HEK293 (cell line): ENCODE results near the gene BRPF1.

Experiments used
- CTCF ChIA-PET: fragments of 350-600 bp; formaldehyde crosslinking; extraction: SDS; loops from one replicate; lab custom pipeline; 2021; ENCODE audit warnings: antibody characterized with exemption; lab: Yijun Ruan, JAX
- POLR2A ChIA-PET: fragments of 300-600 bp; formaldehyde crosslinking; extraction: SDS; loops from one replicate; lab custom pipeline; 2020; ENCODE audit warnings: antibody characterized with exemption, inconsistent platforms; lab: Yijun Ruan, JAX
- H3K27ac ChIP-seq: fragments of 200-500 bp; sonication (Bioruptor generic); 2 replicates; pipeline ENCODE4 v1.5.1; 2014; ENCODE audit warnings: low read depth, low read length, control low read depth, inconsistent platforms; ENCODE audit errors: extremely low read depth
- H3K36me3 ChIP-seq, 2 experiments: fragments of 200-500 bp in 1 of 2; sonication (Bioruptor generic) in 1 of 2; 1 replicate in 1 of 2; 2 replicates in 1 of 2; pipeline ENCODE4 v1.5.1; 2014 to 2017; ENCODE audit warnings: inconsistent platforms in 2 of 2, low read length in 2 of 2; ENCODE audit not compliant: control insufficient read depth in 2 of 2, insufficient read depth in 1 of 2
- H3K4me1 ChIP-seq: fragments of 200-500 bp; sonication (Bioruptor generic); 2 replicates; pipeline ENCODE4 v1.5.1; 2014; ENCODE audit warnings: mild to moderate bottlenecking, low read length, inconsistent platforms; ENCODE audit not compliant: control insufficient read depth, insufficient read depth
- H3K4me3 ChIP-seq: 2 replicates; pipeline ENCODE4 v1.5.1; 2011; ENCODE audit warnings: low read depth, mild to moderate bottlenecking, control low read depth, low read length, moderate library complexity
- H3K9me3 ChIP-seq: fragments of 200-500 bp; sonication (Bioruptor generic); 2 replicates; pipeline ENCODE4 v1.5.1; 2014; ENCODE audit warnings: low read depth, low read length, inconsistent platforms; ENCODE audit not compliant: control insufficient read depth, insufficient read depth
- SP7 ChIP-seq: fragments of 450-650 bp; formaldehyde crosslinking; IDR thresholded peaks from 2 replicates; pipeline ENCODE4 v1.5.1; 2016; ENCODE audit warnings: missing biosample characterization, missing genetic modification characterization
- ZBTB20 ChIP-seq: fragments of 450-650 bp; formaldehyde crosslinking; IDR thresholded peaks from 2 replicates; pipeline ENCODE4 v1.5.1; 2016; ENCODE audit warnings: missing biosample characterization, missing genetic modification characterization
- ZFP69B ChIP-seq: fragments of 450-650 bp; formaldehyde crosslinking; IDR thresholded peaks from 2 replicates; pipeline ENCODE4 v1.5.1; 2016; ENCODE audit warnings: missing biosample characterization, missing genetic modification characterization
- ZNF138 ChIP-seq: fragments of 450-650 bp; formaldehyde crosslinking; IDR thresholded peaks from 2 replicates; pipeline ENCODE4 v1.5.1; 2016; ENCODE audit warnings: missing biosample characterization, missing genetic modification characterization, borderline replicate concordance
- ZNF157 ChIP-seq: fragments of 450-650 bp; formaldehyde crosslinking; IDR thresholded peaks from 2 replicates; pipeline ENCODE4 v1.5.1; 2016; ENCODE audit warnings: missing biosample characterization, missing genetic modification characterization
- ZNF18 ChIP-seq: fragments of 450-650 bp; formaldehyde crosslinking; IDR thresholded peaks from 2 replicates; pipeline ENCODE4 v1.5.1; 2016; ENCODE audit warnings: missing biosample characterization, missing genetic modification characterization
- ZNF184 ChIP-seq: fragments of 450-650 bp; IDR thresholded peaks from 2 replicates; pipeline ENCODE4 v1.5.1; 2018; ENCODE audit warnings: missing biosample characterization, mild to moderate bottlenecking, missing genetic modification characterization
- ZNF214 ChIP-seq: fragments of 450-650 bp; formaldehyde crosslinking; IDR thresholded peaks from 2 replicates; pipeline ENCODE4 v1.5.1; 2017; ENCODE audit warnings: missing biosample characterization, mild to moderate bottlenecking, missing genetic modification characterization, borderline replicate concordance
- ZNF248 ChIP-seq: fragments of 450-650 bp; formaldehyde crosslinking; IDR thresholded peaks from 2 replicates; pipeline ENCODE4 v1.5.1; 2017; ENCODE audit warnings: missing biosample characterization, missing genetic modification characterization
- ZNF266 ChIP-seq: fragments of 450-650 bp; formaldehyde crosslinking; IDR thresholded peaks from 2 replicates; pipeline ENCODE4 v1.5.1; 2016; ENCODE audit warnings: missing biosample characterization, missing genetic modification characterization, low read depth
- ZNF311 ChIP-seq: fragments of 450-650 bp; formaldehyde crosslinking; IDR thresholded peaks from 2 replicates; pipeline ENCODE4 v1.5.1; 2017; ENCODE audit warnings: missing biosample characterization, missing genetic modification characterization, borderline replicate concordance
- ZNF394 ChIP-seq: fragments of 450-650 bp; formaldehyde crosslinking; IDR thresholded peaks from 2 replicates; pipeline ENCODE4 v1.5.1; 2016; ENCODE audit warnings: missing biosample characterization, missing genetic modification characterization, mild to moderate bottlenecking, moderate library complexity, borderline replicate concordance
- ZNF404 ChIP-seq: fragments of 450-650 bp; formaldehyde crosslinking; IDR thresholded peaks from 2 replicates; pipeline ENCODE4 v1.5.1; 2017; ENCODE audit warnings: missing biosample characterization, missing genetic modification characterization
- ZNF510 ChIP-seq: fragments of 450-650 bp; formaldehyde crosslinking; IDR thresholded peaks from 2 replicates; pipeline ENCODE4 v1.5.1; 2018; ENCODE audit warnings: mild to moderate bottlenecking, missing genetic modification characterization, missing biosample characterization; ENCODE audit not compliant: insufficient replicate concordance
- ZNF548 ChIP-seq: fragments of 450-650 bp; formaldehyde crosslinking; IDR thresholded peaks from 2 replicates; pipeline ENCODE4 v1.5.1; 2016; ENCODE audit warnings: missing biosample characterization, missing genetic modification characterization
- ZNF560 ChIP-seq: fragments of 450-650 bp; formaldehyde crosslinking; IDR thresholded peaks from 2 replicates; pipeline ENCODE4 v1.5.1; 2017; ENCODE audit warnings: missing biosample characterization, missing genetic modification characterization, borderline replicate concordance
- ZNF561 ChIP-seq: fragments of 450-650 bp; IDR thresholded peaks from 2 replicates; pipeline ENCODE4 v1.5.1; 2018; ENCODE audit warnings: missing biosample characterization, missing genetic modification characterization, borderline replicate concordance
- ZNF585B ChIP-seq: fragments of 450-650 bp; formaldehyde crosslinking; IDR thresholded peaks from 2 replicates; pipeline ENCODE4 v1.5.1; 2016; ENCODE audit warnings: missing biosample characterization, missing genetic modification characterization
- ZNF623 ChIP-seq: fragments of 450-650 bp; formaldehyde crosslinking; IDR thresholded peaks from 2 replicates; pipeline ENCODE4 v1.5.1; 2016; ENCODE audit warnings: missing biosample characterization, missing genetic modification characterization
- ZNF629 ChIP-seq: fragments of 450-650 bp; formaldehyde crosslinking; IDR thresholded peaks from 2 replicates; pipeline ENCODE4 v1.5.1; 2017; ENCODE audit warnings: missing biosample characterization, missing genetic modification characterization
- ZNF843 ChIP-seq: fragments of 450-650 bp; formaldehyde crosslinking; IDR thresholded peaks from 2 replicates; pipeline ENCODE4 v1.5.1; 2016; ENCODE audit warnings: missing biosample characterization, missing genetic modification characterization
- ZSCAN16 ChIP-seq: fragments of 450-650 bp; formaldehyde crosslinking; IDR thresholded peaks from 2 replicates; pipeline ENCODE4 v1.5.1; 2016; ENCODE audit warnings: missing biosample characterization, missing genetic modification characterization
- TF ChIP-seq, protein P1 (sequence below): fragments of 450-650 bp; formaldehyde crosslinking; optimal IDR thresholded peaks from 2 replicates; pipeline ENCODE3; 2016; ENCODE audit warnings: missing biosample characterization, mild to moderate bottlenecking, missing genetic modification characterization
- TF ChIP-seq, protein P2 (sequence below): fragments of 450-650 bp; formaldehyde crosslinking; IDR thresholded peaks from 2 replicates; pipeline ENCODE4 v1.5.1; 2016; ENCODE audit warnings: missing biosample characterization, missing genetic modification characterization
- TF ChIP-seq, protein P3 (sequence below): fragments of 450-650 bp; formaldehyde crosslinking; IDR thresholded peaks from 2 replicates; pipeline ENCODE4 v1.5.1; 2016; ENCODE audit warnings: missing biosample characterization, missing genetic modification characterization
- TF ChIP-seq, protein P4 (sequence below): fragments of 450-650 bp; formaldehyde crosslinking; IDR thresholded peaks from 2 replicates; pipeline ENCODE4 v1.5.1; 2016; ENCODE audit warnings: missing biosample characterization, missing genetic modification characterization, borderline replicate concordance

BRPF1 gene

GRCh38 chr3:9769426-9770275 is 38.1 kb downstream of the BRPF1 start, which contains the start of gene CAMK1:
Gene CAMK1 (minus strand): TSS chr3:9769947. CDS start chr3:9767749, 2,198 bp downstream.
- Histone ChIP-seq H3K9me3 (no peaks in the 10 kb centered on the region), H3K4me3 (peak within 1 kb of the TSS; percentile 67), H3K27ac (peak within 1 kb of the TSS; percentile 76; the same call in 1 of the 2 replicates), H3K36me3 (peaks cover 0 to 24% of the 10 kb centered on the region in 2 experiments; a peak in 1 of 3 replicates), H3K4me1 (peaks cover 9% of the 10 kb centered on the region)
- POLR2A ChIA-PET: interaction anchor here (0.5 to 2.6 kb wide), 11 partner anchors 9 to 383 kb away, joined by 3 to 18 read pairs (median 4); partner anchors contain the start of genes ARPC4, BRPF1, CRELD1 and OGG1
- CTCF ChIA-PET: interaction anchor here (0.6 to 0.7 kb wide), 2 partner anchors 9 to 43 kb away, joined by 3 to 4 read pairs; no protein-coding TSS in a partner anchor
- TF ChIP-seq ZNF394 (tag by site-specific recombination) (no peak), ZBTB20 (peak; percentile 92), ZNF266 (no peak), ZNF138 (no peak), ZNF311 (tag by site-specific recombination) (no peak), ZNF184 (tag by site-specific recombination) (0 out of 2 replicates have a peak, but pooled peaks have one; percentile 31), ZNF560 (no peak), ZNF629 (tag by site-specific recombination) (no peak), ZNF548 (tag by site-specific recombination) (no peak), ZSCAN16 (tag by site-specific recombination) (no peak), ZNF623 (tag by site-specific recombination) (no peak), ZNF18 (no peak), ZNF843 (tag by site-specific recombination) (no peak), SP7 (tag by site-specific recombination) (0 out of 2 replicates have a peak, but pooled peaks have one; percentile 31), ZNF404 (tag by site-specific recombination) (no peak), ZNF248 (tag by site-specific recombination) (no peak), ZNF561 (tag by site-specific recombination) (peak; percentile 95; the same call in 1 of the 2 replicates), ZFP69B (tag by site-specific recombination) (no peak), ZNF214 (no peak), ZNF510 (no peak), ZNF585B (tag by site-specific recombination) (no peak), ZNF157 (tag by site-specific recombination) (no peak)
- TF ChIP-seq, protein P1, sequence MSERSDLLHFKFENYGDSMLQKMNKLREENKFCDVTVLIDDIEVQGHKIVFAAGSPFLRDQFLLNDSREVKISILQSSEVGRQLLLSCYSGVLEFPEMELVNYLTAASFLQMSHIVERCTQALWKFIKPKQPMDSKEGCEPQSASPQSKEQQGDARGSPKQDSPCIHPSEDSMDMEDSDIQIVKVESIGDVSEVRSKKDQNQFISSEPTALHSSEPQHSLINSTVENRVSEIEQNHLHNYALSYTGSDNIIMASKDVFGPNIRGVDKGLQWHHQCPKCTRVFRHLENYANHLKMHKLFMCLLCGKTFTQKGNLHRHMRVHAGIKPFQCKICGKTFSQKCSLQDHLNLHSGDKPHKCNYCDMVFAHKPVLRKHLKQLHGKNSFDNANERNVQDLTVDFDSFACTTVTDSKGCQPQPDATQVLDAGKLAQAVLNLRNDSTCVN (tag by site-specific recombination): peak; percentile 56
- TF ChIP-seq, protein P2, sequence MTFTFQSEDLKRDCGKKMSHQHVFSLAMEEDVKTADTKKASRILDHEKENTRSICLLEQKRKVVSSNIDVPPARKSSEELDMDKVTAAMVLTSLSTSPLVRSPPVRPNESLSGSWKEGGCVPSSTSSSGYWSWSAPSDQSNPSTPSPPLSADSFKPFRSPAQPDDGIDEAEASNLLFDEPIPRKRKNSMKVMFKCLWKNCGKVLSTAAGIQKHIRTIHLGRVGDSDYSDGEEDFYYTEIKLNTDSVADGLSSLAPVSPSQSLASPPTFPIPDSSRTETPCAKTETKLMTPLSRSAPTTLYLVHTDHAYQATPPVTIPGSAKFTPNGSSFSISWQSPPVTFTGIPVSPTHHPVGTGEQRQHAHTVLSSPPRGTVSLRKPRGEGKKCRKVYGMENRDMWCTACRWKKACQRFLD (tag by site-specific recombination): no peak
- TF ChIP-seq, protein P3, sequence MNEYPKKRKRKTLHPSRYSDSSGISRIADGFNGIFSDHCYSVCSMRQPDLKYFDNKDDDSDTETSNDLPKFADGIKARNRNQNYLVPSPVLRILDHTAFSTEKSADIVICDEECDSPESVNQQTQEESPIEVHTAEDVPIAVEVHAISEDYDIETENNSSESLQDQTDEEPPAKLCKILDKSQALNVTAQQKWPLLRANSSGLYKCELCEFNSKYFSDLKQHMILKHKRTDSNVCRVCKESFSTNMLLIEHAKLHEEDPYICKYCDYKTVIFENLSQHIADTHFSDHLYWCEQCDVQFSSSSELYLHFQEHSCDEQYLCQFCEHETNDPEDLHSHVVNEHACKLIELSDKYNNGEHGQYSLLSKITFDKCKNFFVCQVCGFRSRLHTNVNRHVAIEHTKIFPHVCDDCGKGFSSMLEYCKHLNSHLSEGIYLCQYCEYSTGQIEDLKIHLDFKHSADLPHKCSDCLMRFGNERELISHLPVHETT: no peak
- TF ChIP-seq, protein P4, sequence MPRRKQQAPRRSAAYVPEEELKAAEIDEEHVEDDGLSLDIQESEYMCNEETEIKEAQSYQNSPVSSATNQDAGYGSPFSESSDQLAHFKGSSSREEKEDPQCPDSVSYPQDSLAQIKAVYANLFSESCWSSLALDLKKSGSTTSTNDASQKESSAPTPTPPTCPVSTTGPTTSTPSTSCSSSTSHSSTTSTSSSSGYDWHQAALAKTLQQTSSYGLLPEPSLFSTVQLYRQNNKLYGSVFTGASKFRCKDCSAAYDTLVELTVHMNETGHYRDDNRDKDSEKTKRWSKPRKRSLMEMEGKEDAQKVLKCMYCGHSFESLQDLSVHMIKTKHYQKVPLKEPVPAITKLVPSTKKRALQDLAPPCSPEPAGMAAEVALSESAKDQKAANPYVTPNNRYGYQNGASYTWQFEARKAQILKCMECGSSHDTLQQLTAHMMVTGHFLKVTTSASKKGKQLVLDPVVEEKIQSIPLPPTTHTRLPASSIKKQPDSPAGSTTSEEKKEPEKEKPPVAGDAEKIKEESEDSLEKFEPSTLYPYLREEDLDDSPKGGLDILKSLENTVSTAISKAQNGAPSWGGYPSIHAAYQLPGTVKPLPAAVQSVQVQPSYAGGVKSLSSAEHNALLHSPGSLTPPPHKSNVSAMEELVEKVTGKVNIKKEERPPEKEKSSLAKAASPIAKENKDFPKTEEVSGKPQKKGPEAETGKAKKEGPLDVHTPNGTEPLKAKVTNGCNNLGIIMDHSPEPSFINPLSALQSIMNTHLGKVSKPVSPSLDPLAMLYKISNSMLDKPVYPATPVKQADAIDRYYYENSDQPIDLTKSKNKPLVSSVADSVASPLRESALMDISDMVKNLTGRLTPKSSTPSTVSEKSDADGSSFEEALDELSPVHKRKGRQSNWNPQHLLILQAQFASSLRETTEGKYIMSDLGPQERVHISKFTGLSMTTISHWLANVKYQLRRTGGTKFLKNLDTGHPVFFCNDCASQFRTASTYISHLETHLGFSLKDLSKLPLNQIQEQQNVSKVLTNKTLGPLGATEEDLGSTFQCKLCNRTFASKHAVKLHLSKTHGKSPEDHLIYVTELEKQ (tag by site-specific recombination): no peak
